ENCODE results near the gene TMEM232. TPM values are rescaled to one million over a fixed set of nuclear protein-coding genes. Genes with fewer than 3 reads are reported as not detected.

TMEM232 gene
- total and polyA plus RNA-seq, 2 experiments from 2014 or later = 1.3 to 1.9 TPM

DNA sequence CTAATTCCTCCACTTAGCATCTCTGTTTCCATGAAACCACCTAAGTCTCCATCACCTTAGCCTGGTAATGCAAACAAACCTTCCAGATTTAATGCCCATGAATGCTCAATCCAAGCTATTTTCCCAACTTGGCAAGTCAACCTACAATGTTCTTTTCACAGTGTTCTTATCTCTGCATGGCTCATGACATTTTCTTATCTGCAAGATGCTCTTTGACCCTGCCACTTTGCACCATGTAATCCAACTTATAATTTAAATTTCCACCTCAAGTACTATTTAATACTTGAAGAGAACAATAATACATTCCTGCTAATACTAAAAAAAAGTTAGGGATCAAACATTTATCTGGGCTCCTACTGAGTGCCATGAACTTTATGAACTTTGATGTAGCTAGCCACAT is 164.3 kb downstream of the TMEM232 start:
- ATAC-seq (no peak), DNase-seq (ENCODE audit: low spot score) (no peak)
- H3K9me2 ChIP-seq (ENCODE audit: insufficient read depth) = peaks cover 4% of the 10 kb centered on the region; the same call in 1 of the 2 replicates
- no peak overlapping the region for H3K4me2 ChIP-seq
- H2AFZ ChIP-seq = no peak overlapping the region
- H3F3A ChIP-seq (replicated peaks; ENCODE audit: low read depth) = no peaks in the 10 kb centered on the region
- no peak overlapping the region for H3K4me3 Mint-ChIP-seq
- H3K4me3 ChIP-seq = no peak overlapping the region
- peaks cover 5% of the 10 kb centered on the region; the same call in 1 of the 3 replicates for H3K36me3 Mint-ChIP-seq (ENCODE audit: low read depth)
- TF ChIP-seq, protein P1, sequence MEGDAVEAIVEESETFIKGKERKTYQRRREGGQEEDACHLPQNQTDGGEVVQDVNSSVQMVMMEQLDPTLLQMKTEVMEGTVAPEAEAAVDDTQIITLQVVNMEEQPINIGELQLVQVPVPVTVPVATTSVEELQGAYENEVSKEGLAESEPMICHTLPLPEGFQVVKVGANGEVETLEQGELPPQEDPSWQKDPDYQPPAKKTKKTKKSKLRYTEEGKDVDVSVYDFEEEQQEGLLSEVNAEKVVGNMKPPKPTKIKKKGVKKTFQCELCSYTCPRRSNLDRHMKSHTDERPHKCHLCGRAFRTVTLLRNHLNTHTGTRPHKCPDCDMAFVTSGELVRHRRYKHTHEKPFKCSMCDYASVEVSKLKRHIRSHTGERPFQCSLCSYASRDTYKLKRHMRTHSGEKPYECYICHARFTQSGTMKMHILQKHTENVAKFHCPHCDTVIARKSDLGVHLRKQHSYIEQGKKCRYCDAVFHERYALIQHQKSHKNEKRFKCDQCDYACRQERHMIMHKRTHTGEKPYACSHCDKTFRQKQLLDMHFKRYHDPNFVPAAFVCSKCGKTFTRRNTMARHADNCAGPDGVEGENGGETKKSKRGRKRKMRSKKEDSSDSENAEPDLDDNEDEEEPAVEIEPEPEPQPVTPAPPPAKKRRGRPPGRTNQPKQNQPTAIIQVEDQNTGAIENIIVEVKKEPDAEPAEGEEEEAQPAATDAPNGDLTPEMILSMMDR (conservative IDR thresholded peaks at IDR 0.05; ENCODE audit: low read depth in 2 of 2) = no peak
- TF ChIP-seq, protein P2, sequence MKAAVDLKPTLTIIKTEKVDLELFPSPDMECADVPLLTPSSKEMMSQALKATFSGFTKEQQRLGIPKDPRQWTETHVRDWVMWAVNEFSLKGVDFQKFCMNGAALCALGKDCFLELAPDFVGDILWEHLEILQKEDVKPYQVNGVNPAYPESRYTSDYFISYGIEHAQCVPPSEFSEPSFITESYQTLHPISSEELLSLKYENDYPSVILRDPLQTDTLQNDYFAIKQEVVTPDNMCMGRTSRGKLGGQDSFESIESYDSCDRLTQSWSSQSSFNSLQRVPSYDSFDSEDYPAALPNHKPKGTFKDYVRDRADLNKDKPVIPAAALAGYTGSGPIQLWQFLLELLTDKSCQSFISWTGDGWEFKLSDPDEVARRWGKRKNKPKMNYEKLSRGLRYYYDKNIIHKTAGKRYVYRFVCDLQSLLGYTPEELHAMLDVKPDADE (IDR thresholded peaks at IDR 0.05) = no peak
- TF ChIP-seq JUNB (IDR thresholded peaks at IDR 0.05; ENCODE audit: unreplicated experiment) = no peak
- TF ChIP-seq EZH2 (IDR thresholded peaks at IDR 0.05; ENCODE audit: low read depth, unreplicated experiment) = no peak
- no peak for TF ChIP-seq ZNF331 (CRISPR knock-in tag; IDR thresholded peaks at IDR 0.05; ENCODE audit: low read depth)
- TF ChIP-seq NANOG (IDR thresholded peaks at IDR 0.05; ENCODE audit: borderline replicate concordance) = no peak
- no peak for TF ChIP-seq ZNF114 (CRISPR knock-in tag; IDR thresholded peaks at IDR 0.05)
- TF ChIP-seq, protein P3, sequence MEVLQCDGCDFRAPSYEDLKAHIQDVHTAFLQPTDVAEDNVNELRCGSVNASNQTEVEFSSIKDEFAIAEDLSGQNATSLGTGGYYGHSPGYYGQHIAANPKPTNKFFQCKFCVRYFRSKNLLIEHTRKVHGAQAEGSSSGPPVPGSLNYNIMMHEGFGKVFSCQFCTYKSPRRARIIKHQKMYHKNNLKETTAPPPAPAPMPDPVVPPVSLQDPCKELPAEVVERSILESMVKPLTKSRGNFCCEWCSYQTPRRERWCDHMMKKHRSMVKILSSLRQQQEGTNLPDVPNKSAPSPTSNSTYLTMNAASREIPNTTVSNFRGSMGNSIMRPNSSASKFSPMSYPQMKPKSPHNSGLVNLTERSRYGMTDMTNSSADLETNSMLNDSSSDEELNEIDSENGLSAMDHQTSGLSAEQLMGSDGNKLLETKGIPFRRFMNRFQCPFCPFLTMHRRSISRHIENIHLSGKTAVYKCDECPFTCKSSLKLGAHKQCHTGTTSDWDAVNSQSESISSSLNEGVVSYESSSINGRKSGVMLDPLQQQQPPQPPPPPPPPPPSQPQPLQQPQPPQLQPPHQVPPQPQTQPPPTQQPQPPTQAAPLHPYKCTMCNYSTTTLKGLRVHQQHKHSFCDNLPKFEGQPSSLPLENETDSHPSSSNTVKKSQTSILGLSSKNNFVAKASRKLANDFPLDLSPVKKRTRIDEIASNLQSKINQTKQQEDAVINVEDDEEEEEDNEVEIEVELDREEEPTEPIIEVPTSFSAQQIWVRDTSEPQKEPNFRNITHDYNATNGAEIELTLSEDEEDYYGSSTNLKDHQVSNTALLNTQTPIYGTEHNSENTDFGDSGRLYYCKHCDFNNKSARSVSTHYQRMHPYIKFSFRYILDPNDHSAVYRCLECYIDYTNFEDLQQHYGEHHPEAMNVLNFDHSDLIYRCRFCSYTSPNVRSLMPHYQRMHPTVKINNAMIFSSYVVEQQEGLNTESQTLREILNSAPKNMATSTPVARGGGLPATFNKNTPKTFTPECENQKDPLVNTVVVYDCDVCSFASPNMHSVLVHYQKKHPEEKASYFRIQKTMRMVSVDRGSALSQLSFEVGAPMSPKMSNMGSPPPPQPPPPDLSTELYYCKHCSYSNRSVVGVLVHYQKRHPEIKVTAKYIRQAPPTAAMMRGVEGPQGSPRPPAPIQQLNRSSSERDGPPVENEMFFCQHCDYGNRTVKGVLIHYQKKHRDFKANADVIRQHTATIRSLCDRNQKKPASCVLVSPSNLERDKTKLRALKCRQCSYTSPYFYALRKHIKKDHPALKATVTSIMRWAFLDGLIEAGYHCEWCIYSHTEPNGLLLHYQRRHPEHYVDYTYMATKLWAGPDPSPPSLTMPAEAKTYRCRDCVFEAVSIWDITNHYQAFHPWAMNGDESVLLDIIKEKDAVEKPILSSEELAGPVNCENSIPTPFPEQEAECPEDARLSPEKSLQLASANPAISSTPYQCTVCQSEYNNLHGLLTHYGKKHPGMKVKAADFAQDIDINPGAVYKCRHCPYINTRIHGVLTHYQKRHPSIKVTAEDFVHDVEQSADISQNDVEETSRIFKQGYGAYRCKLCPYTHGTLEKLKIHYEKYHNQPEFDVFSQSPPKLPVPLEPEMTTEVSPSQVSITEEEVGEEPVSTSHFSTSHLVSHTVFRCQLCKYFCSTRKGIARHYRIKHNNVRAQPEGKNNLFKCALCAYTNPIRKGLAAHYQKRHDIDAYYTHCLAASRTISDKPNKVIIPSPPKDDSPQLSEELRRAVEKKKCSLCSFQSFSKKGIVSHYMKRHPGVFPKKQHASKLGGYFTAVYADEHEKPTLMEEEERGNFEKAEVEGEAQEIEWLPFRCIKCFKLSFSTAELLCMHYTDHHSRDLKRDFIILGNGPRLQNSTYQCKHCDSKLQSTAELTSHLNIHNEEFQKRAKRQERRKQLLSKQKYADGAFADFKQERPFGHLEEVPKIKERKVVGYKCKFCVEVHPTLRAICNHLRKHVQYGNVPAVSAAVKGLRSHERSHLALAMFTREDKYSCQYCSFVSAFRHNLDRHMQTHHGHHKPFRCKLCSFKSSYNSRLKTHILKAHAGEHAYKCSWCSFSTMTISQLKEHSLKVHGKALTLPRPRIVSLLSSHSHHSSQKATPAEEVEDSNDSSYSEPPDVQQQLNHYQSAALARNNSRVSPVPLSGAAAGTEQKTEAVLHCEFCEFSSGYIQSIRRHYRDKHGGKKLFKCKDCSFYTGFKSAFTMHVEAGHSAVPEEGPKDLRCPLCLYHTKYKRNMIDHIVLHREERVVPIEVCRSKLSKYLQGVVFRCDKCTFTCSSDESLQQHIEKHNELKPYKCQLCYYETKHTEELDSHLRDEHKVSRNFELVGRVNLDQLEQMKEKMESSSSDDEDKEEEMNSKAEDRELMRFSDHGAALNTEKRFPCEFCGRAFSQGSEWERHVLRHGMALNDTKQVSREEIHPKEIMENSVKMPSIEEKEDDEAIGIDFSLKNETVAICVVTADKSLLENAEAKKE (CRISPR knock-in tag; IDR thresholded peaks at IDR 0.05) = no peak
- TF ChIP-seq CREB1 (CRISPR knock-in tag; IDR thresholded peaks at IDR 0.05; ENCODE audit: low read depth) = no peak
- TF ChIP-seq EZH2phosphoT487 (IDR thresholded peaks at IDR 0.05; ENCODE audit: unreplicated experiment) = no peak
- TF ChIP-seq, protein P4, sequence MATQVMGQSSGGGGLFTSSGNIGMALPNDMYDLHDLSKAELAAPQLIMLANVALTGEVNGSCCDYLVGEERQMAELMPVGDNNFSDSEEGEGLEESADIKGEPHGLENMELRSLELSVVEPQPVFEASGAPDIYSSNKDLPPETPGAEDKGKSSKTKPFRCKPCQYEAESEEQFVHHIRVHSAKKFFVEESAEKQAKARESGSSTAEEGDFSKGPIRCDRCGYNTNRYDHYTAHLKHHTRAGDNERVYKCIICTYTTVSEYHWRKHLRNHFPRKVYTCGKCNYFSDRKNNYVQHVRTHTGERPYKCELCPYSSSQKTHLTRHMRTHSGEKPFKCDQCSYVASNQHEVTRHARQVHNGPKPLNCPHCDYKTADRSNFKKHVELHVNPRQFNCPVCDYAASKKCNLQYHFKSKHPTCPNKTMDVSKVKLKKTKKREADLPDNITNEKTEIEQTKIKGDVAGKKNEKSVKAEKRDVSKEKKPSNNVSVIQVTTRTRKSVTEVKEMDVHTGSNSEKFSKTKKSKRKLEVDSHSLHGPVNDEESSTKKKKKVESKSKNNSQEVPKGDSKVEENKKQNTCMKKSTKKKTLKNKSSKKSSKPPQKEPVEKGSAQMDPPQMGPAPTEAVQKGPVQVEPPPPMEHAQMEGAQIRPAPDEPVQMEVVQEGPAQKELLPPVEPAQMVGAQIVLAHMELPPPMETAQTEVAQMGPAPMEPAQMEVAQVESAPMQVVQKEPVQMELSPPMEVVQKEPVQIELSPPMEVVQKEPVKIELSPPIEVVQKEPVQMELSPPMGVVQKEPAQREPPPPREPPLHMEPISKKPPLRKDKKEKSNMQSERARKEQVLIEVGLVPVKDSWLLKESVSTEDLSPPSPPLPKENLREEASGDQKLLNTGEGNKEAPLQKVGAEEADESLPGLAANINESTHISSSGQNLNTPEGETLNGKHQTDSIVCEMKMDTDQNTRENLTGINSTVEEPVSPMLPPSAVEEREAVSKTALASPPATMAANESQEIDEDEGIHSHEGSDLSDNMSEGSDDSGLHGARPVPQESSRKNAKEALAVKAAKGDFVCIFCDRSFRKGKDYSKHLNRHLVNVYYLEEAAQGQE (IDR thresholded peaks at IDR 0.05; ENCODE audit: unreplicated experiment) = no peak
- no peak for TF ChIP-seq POLR2AphosphoS5 (IDR thresholded peaks at IDR 0.05; ENCODE audit: low read depth)
- no peak for TF ChIP-seq STAT1 (IDR thresholded peaks at IDR 0.05; ENCODE audit: unreplicated experiment)
- no peaks in the 10 kb centered on the region for H4K20me1 ChIP-seq (replicated peaks; ENCODE audit: insufficient read depth)
- H3K27ac Mint-ChIP-seq = no peak overlapping the region
- H3K27ac ChIP-seq (ENCODE audit: low read depth) = no peak overlapping the region
- H3K27me3 Mint-ChIP-seq (ENCODE audit: insufficient read depth, low read depth, poor library complexity) = no peaks in the 10 kb centered on the region
- no peaks in the 10 kb centered on the region for H3K4me1 ChIP-seq (ENCODE audit: insufficient read depth)
- peaks cover 5% of the 10 kb centered on the region; the same call in 1 of the 3 replicates for H3K4me1 Mint-ChIP-seq
- peaks cover 4% of the 10 kb centered on the region; the same call in 2 of the 3 replicates for H3K9me3 Mint-ChIP-seq
- H3K79me2 ChIP-seq (replicated peaks; ENCODE audit: insufficient read depth) = no peaks in the 10 kb centered on the region
- no peaks in the 10 kb centered on the region for H3K36me3 ChIP-seq (ENCODE audit: insufficient read depth)
- H3K27me3 ChIP-seq (ENCODE audit: insufficient read depth) = no peaks in the 10 kb centered on the region
